CD1c-positive myeloid dendritic cell (primary cell): ENCODE results near the gene XRCC4.

Source experiments
- DNase-seq: peaks from one replicate; pipeline ENCODE4 v3.0.0-alpha.2; 2016; ENCODE audit errors: extremely low spot score

XRCC4 gene

GRCh38 chr5:83385812-83386211 lies 308.5 kb downstream of the XRCC4 start:
- no peak for DNase-seq

- no peak for DNase-seq
Observed at GRCh38 chr5:83387041-83387440, 309.7 kb downstream of the XRCC4 start.

- no peak for DNase-seq
Observed at GRCh38 chr5:83388608-83389007, 311.3 kb downstream of the XRCC4 start.

GRCh38 chr5:83392766-83393503 lies 315.6 kb downstream of the XRCC4 start:
- no peak for DNase-seq

GRCh38 chr5:83393504-83393866 lies 316.1 kb downstream of the XRCC4 start:
- no peak for DNase-seq

GRCh38 chr5:83394190-83394589 lies 316.8 kb downstream of the XRCC4 start:
- DNase-seq: no peak

- DNase-seq: no peak
Observed at GRCh38 chr5:83396662-83397061, 319.3 kb downstream of the XRCC4 start.

- no peak for DNase-seq
Observed at GRCh38 chr5:83397658-83398057, 320.3 kb downstream of the XRCC4 start.

GRCh38 chr5:83400241-83400640 lies 322.9 kb downstream of the XRCC4 start:
- DNase-seq: no peak

- DNase-seq: no peak
Observed at GRCh38 chr5:83400701-83401100, 323.4 kb downstream of the XRCC4 start.

- no peak for DNase-seq
Observed at GRCh38 chr5:83401122-83401731, 323.9 kb downstream of the XRCC4 start.

GRCh38 chr5:83401775-83402174 lies 324.4 kb downstream of the XRCC4 start:
- no peak for DNase-seq
